Stimulated activated CD8-positive, alpha-beta memory T cell treated with anti-CD3 and anti-CD28 coated beads, Interleukin-15, amount 100 ng/mL, for 48 hours (primary cell): ENCODE measurements around the gene ANO7.

Source experiments
- DNase-seq, 2 donors: peaks; one replicate each; pipeline ENCODE4 v3.0.0-alpha.2; 2020; ENCODE audit warnings: low read depth in 2 of 2

The ANO7 gene

GRCh38 chr2:241188361-241189092 is at the start of gene ANO7:
Gene ANO7, plus strand, starts transcription at chr2:241188677. Its CDS starts 1,387 bp downstream, at chr2:241190064.
- DNase-seq = no peak

DNA sequence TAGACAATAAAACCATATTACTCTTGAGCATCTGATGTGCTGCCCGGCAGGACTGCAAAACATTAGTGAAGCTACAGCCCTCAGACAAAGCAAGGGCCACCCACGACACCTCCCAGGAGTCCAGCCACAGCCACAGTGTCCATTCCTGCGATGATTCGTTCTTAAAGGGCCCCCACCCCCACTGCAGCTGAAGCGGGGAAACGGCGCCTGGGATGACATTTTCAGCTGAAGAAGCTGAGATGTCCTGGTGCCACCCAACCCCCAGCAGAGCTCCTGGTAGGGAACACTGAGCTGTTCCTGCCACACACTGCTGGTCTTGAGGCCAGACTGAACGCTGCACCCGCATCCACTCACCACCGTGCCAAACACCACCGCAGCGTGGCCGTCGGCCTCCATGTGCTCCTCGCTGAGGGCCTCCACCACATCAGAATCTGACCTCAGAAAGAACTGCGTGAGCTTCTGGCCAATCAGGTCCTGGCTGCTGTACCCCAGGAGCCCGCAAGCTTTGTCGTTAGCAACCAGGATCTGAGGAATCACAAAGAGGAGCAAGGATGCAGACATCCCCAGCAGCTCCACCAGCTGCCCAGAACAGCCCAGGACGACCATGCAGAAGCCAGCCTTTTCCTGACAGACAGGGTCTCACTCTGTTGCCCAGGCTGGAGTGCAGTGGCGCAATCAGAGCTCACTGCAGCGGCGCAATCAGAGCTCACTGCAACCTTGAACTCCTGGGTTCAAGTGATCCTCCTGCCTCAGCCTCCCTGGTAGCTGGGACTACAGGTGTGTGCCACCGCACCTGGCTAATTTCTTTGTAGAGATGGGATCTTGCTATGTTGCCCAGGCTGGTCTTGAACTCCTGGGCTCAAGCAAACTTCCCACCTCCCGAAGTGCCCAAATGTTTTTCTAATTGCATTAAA is 48.7 kb upstream of the ANO7 start:
- DNase-seq = no peak

DNA sequence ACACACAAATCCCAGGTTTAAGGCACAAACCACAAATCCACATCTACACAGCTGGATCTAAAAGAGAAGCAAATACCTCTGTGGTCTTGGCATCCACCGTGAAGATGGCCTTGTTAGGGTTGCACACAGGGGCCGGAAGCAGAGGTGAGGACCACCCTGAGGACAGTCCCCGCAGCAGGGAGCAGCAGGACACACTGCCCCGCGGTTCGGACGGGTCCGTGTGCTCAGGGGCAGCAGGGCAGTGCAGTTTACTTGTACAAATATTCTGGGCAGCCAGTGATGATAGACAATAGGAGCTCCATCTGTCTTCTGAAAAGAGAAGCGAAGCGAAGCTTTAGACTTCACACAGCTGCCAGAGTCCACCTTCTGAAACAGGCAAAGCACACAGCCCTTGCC is 48.0 kb upstream of the ANO7 start:
- DNase-seq = no peak

DNA sequence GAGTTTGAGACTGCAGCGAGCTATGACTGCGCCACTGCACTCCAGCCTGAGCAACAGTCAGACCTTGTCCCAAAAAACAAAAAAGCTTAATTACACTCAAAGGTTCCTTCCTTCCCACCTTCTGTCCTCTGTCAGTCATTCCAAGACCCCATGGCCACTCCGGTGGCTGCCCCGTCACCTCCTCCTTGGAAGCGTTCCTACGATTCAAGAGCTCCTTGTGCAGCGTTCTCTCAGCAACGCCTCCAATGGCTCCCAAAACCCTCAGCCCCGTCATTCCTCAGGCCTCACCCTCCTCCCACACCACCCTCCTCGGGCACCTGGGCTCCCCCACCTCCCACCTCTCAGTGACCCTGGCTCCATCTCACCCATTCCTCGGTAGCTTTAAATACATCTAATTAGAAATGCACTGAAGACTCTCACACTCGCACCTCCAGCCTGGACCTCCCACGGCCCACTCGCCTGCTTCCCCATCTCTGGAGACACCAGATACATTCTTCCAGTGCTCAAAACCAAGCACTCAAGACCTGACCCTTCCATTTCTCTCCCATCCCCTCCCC is 47.2 kb upstream of the ANO7 start:
- DNase-seq = no peak

DNA sequence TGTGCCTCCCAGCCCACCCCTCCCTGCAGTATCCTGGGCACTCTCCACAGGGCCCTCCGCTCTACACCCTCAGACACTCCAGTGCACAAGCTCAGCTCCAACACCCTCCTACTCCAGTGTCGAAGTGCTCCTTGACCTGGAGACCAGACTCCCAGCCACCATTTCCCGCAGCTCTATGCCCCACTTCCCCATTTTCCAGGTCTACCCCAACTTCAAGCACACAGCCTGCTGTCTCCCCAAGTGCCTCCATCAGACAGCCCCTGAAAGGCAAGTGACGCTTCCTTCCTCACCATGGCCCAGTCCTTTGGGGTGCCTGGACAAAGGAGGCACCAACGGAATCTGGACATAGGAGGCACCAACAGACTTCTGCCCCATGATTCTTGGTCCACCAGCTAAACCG is 46.4 kb upstream of the ANO7 start:
- no peak for DNase-seq

- DNase-seq = no peak
Observed at GRCh38 chr2:241142593-241142992, 45.9 kb upstream of the ANO7 start.

DNA sequence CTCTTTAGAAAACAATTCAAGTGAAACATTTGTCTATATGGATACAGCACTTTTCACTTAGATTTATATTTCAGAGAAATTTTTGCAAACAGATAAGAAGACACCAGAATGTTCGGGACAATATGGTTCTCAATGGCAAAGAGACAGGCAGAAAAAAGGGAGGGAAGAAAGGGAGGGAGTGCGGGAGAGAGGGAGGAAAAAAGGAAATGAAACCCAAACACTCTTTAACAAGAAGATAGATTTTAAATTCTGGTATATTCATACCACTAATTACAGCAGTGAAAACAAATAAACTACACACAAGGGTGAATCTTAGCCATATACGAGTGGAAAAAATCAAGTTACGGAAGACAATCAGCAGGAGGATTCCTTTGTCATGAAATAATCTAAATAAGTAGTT is 42.2 kb upstream of the ANO7 start:
- DNase-seq = no peak

DNA sequence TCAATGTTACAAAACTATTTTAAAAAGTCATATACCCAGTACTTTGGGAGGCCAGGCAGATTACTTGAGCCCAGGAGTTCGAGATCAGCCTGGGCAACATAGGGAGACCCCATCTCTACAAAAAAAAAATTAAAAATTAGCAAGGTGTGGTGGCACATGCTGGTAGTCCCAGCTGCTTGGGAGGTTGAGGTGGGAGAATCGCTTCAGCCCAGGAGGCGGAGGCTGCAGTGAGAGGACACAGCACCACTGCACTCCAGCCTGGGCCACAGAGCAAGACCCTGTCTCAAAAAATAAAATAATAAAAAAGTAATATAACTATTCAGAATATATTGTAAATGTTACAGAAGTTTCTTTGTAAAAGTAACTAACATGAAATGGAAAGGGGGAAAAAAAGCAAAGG is 41.1 kb upstream of the ANO7 start:
- no peak for DNase-seq

GRCh38 chr2:241148239-241148638 is 40.2 kb upstream of the ANO7 start:
- DNase-seq = no peak

GRCh38 chr2:241148891-241149674 is 39.4 kb upstream of the ANO7 start, which contains the start of gene PASK:
Gene PASK, minus strand, starts transcription at chr2:241149472. Its CDS starts 6,440 bp downstream, at chr2:241143032.
- DNase-seq = peak; percentile 89 to 94

DNA sequence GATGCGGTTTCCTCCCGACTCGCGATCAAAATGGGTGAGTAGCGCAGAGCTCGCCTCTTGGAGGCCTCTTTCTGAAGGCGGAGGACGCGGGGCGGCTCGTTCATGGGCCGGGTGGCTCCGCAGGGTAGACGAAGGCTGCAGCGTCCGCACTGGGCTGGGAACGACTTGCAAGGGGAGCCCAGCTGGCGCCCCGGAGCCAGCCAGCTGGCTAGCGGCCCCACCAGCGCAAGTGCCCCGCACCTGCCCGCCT is 38.9 kb upstream of the ANO7 start:
- no peak for DNase-seq

GRCh38 chr2:241149925-241150659 is 38.4 kb upstream of the ANO7 start, which contains the start of gene PPP1R7:
Gene PPP1R7, plus strand, starts transcription at chr2:241150467. Its CDS starts 29 bp downstream, at chr2:241150496.
- peak; percentile 95 to 96 for DNase-seq

GRCh38 chr2:241150660-241151530 is 37.6 kb upstream of the ANO7 start:
- DNase-seq = no peak

DNA sequence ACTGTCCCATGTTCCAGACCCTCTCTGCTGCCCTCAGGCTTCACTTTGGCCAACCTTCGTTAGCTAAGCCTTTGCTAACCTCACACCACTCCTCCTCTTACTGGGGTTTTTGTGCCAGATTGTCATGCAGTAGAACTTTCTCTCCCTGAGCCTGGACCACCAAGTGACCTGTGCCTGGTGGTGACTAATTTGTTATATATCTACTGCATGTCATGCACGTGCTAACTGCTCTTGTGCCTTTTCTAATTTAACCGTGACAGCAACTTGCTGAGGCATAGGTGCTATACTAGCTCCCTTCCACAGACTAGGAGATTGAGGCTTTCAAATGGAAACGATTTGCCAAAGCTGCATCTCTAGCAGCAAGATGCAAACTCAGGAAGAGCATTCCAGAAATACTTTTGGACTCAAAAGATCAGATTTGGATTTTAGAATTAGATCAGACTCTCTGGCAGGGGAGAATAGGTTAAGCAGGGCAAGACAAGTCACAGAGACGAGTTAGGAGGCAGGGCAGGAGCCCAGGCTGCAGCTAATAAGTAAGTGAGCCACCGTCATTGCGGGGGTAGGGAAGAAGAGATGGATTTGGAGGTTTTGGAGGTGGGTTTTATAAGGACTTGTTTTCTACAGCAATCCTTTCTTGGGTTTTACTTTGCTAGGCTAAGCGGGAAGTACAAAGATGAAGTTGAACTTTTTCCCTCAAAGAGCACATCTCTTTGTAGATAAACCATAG is 36.4 kb upstream of the ANO7 start:
- no peak for DNase-seq

- DNase-seq = no peak
Observed at GRCh38 chr2:241153616-241154015, 34.9 kb upstream of the ANO7 start.

DNA sequence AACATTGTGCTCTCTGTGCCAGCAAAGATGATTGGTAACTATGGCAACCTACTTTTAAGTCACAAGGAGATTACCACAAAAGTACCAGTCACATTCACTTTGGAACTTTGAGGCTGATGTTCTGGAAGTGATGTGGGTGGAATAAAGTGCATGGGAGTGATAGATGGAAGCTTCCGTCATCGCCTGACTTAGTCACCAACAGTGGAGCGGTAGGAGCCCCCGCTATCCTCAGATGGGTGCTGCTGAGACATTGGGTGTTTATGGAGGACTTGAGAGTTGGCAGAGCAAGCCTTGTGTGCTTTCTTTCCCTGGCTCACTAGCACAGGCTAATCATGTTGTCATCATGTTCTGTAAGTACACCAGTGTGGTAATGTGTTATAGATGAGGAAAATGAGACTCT is 33.6 kb upstream of the ANO7 start:
- DNase-seq = peak in 1 of 2 donors; percentile 47

DNA sequence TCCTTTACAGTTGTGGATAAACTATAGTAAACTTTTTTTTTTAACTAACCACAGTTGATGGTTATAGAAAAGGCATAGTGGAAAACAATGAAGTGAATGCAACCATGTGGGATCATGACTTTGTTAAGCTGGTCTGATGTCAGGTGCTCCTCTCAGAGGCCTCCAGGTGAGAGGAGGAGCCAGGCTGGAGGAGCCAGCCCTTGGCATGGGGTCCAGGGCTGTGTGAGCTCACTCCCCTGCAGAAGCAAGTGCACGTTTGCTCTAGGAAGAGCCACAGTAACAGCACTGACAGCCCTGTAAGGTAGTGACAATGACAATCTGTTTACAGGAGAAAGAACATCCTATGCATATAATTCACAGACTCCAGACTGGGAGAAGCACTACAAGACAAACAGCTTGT is 32.5 kb upstream of the ANO7 start:
- DNase-seq = no peak

GRCh38 chr2:241156971-241157441 is 31.5 kb upstream of the ANO7 start:
- DNase-seq = no peak

- no peak for DNase-seq
Observed at GRCh38 chr2:241157841-241158545, 30.5 kb upstream of the ANO7 start.
